ENCODE measurements around the gene PAN3.
"Not testable (repeated sequence)": the region's sequence is repeated elsewhere in the genome, so short reads cannot be mapped to it uniquely, and the experiment has no call there.

PAN3 gene

DNA sequence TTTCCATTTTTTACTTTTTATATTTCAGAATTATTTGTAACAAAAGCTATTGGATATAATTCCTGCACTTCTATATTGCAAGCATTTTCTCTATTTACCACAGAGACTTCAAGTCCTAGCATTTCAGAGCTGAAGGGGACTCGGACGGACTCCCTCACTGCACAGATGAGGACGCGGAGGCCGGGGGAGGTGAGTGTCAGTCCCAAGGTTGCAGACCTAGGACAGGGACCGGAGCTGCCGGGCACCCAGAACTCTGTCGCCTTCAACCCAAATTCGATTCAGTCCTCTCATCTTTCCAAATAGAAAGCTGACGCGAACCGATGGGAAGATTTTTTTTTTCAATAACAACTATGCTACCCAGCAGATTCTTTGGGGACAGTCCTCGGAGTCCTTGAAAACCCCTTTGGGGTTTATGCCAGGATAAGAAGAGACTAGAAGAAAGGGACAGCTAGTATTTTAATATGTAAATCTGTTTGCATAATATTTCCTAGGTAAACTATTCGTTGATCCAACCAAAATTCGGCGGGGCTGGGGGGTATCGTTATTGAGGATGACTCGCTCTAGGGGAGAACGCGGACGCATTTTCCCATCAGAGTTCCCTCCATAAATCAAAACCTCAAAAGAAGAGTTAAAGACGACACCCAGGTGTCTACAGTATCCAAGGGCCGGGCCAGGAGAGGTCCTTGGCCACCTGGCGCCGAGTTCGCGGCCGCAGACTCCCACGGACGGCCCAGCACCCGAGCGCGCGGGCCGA is 38.8 kb upstream of the PAN3 start:
- in situ Hi-C loops (cut with MboI; ENCODE audit: low sequenced_read_pairs, unreplicated experiment) = loop anchor here (10.0 to 25.0 kb wide), 2 partner anchors 65 to 688 kb away; no protein-coding TSS in a partner anchor
- DNase-seq (ENCODE audit: low spot score) = peak; percentile 38
- TF ChIP-seq, protein P1, sequence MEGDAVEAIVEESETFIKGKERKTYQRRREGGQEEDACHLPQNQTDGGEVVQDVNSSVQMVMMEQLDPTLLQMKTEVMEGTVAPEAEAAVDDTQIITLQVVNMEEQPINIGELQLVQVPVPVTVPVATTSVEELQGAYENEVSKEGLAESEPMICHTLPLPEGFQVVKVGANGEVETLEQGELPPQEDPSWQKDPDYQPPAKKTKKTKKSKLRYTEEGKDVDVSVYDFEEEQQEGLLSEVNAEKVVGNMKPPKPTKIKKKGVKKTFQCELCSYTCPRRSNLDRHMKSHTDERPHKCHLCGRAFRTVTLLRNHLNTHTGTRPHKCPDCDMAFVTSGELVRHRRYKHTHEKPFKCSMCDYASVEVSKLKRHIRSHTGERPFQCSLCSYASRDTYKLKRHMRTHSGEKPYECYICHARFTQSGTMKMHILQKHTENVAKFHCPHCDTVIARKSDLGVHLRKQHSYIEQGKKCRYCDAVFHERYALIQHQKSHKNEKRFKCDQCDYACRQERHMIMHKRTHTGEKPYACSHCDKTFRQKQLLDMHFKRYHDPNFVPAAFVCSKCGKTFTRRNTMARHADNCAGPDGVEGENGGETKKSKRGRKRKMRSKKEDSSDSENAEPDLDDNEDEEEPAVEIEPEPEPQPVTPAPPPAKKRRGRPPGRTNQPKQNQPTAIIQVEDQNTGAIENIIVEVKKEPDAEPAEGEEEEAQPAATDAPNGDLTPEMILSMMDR (IDR thresholded peaks at IDR 0.05; ENCODE audit: borderline replicate concordance, control extremely low read depth, extremely low read depth, insufficient read depth, missing control alignments) = no peak

DNA sequence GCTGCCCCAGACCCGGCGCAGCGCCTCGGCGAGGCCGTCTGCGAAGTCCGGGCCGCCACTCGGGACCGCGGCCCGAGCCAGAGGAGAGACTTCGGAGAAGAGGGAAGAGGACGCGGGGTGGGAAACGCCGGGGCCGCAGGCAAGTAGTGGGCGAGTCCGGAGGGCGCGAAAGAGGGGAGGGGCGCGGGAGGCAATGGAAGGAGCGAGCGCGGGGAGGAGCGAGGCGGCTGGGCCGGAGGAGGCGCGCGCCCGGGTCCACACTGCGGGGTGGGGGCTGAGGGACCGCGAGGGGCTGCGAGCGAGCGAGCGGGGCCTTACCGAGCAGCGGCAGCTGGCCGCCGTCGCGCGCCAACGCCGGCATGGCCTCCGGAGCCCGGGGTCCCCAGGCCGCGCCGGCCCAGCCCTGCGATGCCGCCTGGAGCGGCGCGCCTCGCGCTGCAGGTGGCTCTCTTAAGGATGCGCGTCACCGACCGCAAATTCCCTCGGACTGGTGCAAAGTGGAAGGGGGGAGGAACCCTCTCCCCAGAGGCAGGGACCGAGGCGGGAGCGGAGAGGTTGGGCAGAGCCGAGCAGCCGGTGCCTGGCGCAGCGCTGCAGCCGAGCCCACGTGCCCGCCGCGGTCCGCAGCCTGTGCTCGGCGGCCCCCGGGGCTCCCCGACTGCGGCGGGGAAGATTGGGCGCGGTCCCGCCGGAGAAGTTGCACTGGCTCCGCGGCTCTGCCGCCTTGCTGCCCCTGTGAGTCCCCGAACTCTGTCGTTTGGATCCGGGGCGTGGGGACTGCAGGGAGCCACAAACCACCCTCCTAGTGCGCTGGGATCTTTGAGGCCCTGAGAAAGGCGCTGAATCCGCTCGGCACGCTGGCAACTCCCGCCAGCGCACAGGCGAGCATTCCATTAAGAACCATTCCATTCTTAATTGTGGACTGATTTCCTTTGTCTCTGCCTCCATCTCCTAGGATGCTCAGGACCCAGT is 37.9 kb upstream of the PAN3 start, which contains the start of gene FLT3:
Gene FLT3, minus strand, starts transcription at position 427 of the 972 bp plus-strand sequence. Its CDS starts 66 bp downstream, at position 361.
- DNase-seq (ENCODE audit: low spot score) = peak; percentile 78
- in situ Hi-C loops (cut with MboI; ENCODE audit: low sequenced_read_pairs, unreplicated experiment) = no loop called here
- TF ChIP-seq, protein P1 (IDR thresholded peaks at IDR 0.05; ENCODE audit: borderline replicate concordance, control extremely low read depth, extremely low read depth, insufficient read depth, missing control alignments) = no peak

DNA sequence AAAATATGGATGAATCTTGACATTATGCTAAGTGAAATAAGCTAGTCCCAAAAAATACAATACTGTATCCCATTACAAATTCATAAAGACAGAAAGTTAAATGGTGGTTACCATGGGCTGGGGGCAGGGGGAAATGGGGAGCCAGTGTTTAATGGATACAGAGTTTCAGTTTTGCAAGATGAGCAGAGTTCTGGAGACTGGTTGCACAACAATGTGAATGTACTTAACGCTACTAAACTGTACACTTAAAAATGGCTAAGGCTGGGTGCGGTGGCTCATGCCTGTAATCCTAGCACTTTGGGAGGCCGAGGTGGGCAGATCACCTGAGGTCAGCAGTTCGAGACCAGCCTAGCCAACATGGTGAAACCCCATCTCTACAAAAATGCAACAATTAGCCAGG is 36.5 kb upstream of the PAN3 start:
- DNase-seq (ENCODE audit: low spot score); in situ Hi-C loops (cut with MboI; ENCODE audit: low sequenced_read_pairs, unreplicated experiment): not testable (repeated sequence)

DNA sequence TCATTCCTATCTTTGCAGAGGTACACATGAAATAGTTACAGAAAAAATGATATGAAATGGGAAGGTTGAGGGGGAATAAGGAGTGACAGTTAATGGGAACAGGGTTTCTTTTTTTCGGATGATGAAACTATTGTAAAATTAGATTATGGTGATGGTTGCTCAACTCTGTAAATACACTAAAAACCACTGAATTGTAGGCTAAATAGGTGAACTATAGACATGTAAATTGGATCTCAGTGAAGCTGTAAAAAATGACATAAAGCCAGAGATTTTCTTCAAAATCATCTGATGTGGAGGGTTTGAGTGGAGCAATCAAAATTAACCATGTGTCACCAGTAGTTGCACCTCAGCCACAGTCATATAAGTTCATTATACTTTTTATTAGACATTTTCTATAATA is 31.4 kb upstream of the PAN3 start:
- in situ Hi-C loops (cut with MboI; ENCODE audit: low sequenced_read_pairs, unreplicated experiment) = no loop called here
- TF ChIP-seq, protein P1 (IDR thresholded peaks at IDR 0.05; ENCODE audit: borderline replicate concordance, control extremely low read depth, extremely low read depth, insufficient read depth, missing control alignments) = no peak
- no peak for DNase-seq (ENCODE audit: low spot score)

DNA sequence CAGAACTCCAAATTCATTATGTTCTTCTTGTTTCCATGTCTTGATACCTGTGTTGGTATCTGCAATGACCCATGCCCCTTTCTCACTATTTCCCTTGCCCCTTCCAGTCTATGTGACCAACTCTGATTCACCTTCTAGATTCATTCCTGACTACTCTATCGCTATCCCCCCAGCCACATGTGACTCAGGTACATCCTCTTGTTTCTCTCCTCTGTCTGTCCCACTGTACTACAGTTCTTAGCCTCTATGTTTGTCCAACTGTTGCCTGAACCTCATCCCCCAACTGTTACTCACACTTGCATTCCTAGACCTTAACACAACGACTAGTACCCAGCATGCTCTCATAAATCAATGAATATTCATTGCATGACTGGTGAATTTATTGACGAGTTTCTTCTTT is 27.9 kb upstream of the PAN3 start:
- no peak for DNase-seq (ENCODE audit: low spot score)
- TF ChIP-seq, protein P1 (IDR thresholded peaks at IDR 0.05; ENCODE audit: borderline replicate concordance, control extremely low read depth, extremely low read depth, insufficient read depth, missing control alignments) = no peak
- in situ Hi-C loops (cut with MboI; ENCODE audit: low sequenced_read_pairs, unreplicated experiment) = no loop called here

DNA sequence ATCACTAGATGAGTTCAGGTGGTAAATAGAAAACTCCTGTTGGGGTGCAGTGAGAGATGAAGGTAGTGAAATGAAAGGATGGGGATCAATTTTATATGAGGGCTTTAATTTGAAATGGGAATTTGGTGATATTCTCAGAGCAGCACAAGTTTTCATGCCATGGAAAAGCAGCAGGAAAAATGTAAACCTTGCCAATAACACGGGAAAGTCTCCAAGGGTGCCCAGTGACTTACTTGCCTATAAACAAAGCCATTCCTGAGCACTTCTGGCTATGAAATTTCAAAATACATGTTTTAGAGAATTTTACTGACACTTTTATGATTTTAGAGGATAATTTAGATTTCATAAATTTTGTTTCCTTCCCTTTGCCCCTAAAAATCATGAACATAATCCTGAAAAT is 21.6 kb upstream of the PAN3 start:
- in situ Hi-C loops (cut with MboI; ENCODE audit: low sequenced_read_pairs, unreplicated experiment) = no loop called here
- TF ChIP-seq, protein P1 (IDR thresholded peaks at IDR 0.05; ENCODE audit: borderline replicate concordance, control extremely low read depth, extremely low read depth, insufficient read depth, missing control alignments) = no peak
- no peak for DNase-seq (ENCODE audit: low spot score)

All from GM13976 (cell line).